A673 (cell line): ENCODE data around the gene TMEM233.

ENCODE experiments used
- CTCF ChIP-seq: fragments of 300-800, 200-600 bp; sonication (generic); conservative IDR thresholded peaks from 2 replicates; pipeline ENCODE4 v1.5.1; 2017; ENCODE audit warnings: low read depth, mild to moderate bottlenecking, antibody characterized with exemption, low read length, moderate library complexity, mixed read lengths
- EZH2 ChIP-seq: fragments of 200-600 bp; sonication (generic); IDR thresholded peaks from 2 replicates; pipeline ENCODE4 v1.6.1; 2017; ENCODE audit warnings: borderline replicate concordance, low read depth, mild to moderate bottlenecking, mixed read lengths, antibody characterized with exemption, low read length; ENCODE audit not compliant: poor library complexity, severe bottlenecking

DNA sequence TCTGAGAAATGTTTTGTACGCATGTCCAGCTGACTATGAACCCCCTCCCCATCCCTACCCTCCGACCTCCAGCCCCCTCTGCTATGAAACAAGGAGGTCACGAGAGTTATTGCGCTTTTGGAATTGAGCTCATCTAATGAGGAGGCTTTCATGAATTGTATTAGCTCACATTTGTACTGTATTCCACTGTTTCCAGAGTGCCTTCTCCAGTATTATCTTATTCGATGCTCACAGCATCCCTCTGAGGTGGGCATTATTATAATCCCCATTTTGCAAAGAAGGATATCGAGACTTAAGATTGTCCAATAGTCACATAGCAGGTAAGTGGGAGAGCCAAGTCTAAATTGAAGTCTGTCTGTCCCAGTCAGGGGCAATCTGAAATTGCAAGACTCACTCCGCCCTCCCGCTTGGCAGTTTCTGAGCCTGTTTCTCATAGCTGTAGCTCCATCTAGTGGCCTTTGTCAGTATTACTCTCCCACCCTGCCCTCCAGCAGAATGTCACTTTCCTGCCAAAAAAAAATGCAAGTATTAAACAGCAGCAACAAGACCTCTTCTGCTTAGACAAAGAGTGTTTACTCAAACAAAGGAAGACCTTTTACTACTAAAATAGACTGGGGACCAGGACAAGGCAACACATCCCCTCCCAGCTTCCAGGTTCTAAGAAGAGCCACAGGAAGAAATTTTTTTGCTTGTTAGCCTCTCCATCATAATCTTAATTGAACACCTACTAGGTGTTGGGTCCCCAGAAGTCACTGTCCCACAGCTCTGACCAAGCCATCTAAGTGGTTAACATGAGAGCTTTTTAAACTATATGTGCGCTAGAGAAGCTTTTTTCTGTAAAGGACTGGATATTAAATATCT lies 48.6 kb upstream of the TMEM233 start:
- TF ChIP-seq CTCF (peak; percentile 89), EZH2 (no peak)
